A673 (cell line): ENCODE data around the gene ANO1. TPM values are rescaled to one million over a fixed set of nuclear protein-coding genes. Genes with fewer than 3 reads are reported as not detected.

Experiments
- BruUV-seq: library from RNA; stranded (reverse); fragments of 400-500 nt; replicated peaks from 2 replicates; lab custom pipeline; 2021; lab: Mats Ljungman, UMichigan
- CTCF ChIA-PET: fragments of 300-600 bp; sonication (Branson Sonifier 250); formaldehyde crosslinking; loops from one replicate; lab custom pipeline; 2022; ENCODE audit warnings: antibody characterized with exemption; lab: Charles Lee
- POLR2A ChIA-PET: fragments of 300-600 bp; sonication (Branson Sonifier 250); formaldehyde crosslinking; loops from one replicate; lab custom pipeline; 2022; ENCODE audit warnings: antibody characterized with exemption; ENCODE audit not compliant: low non-redundant PET; lab: Charles Lee
- DNase-seq: peaks from one replicate; pipeline ENCODE4 v3.0.0-alpha.2; 2015; ENCODE audit warnings: low spot score
- H3K27ac ChIP-seq: fragments of 200-600 bp; sonication (generic); 2 replicates; pipeline ENCODE4 v1.5.1; 2016; ENCODE audit warnings: mixed run types, low read depth, mild to moderate bottlenecking, mixed read lengths, antibody characterized with exemption, low read length; ENCODE audit not compliant: poor library complexity, severe bottlenecking
- H3K27me3 ChIP-seq: fragments of 200-600 bp; sonication (generic); replicated peaks from 2 replicates; pipeline ENCODE4 v1.6.1; 2017; ENCODE audit warnings: mixed run types, low read depth, mild to moderate bottlenecking, mixed read lengths, antibody characterized with exemption, low read length; ENCODE audit not compliant: insufficient read depth, poor library complexity
- H3K36me3 ChIP-seq: fragments of 200-600 bp; sonication (generic); 2 replicates; pipeline ENCODE4 v1.6.1; 2016; ENCODE audit warnings: mixed run types, mild to moderate bottlenecking, mixed read lengths, antibody characterized with exemption, low read length; ENCODE audit not compliant: insufficient read depth, poor library complexity, severe bottlenecking
- H3K4me1 ChIP-seq: fragments of 200-600 bp; sonication (generic); 2 replicates; pipeline ENCODE4 v1.6.1; 2017; ENCODE audit warnings: mixed run types, mild to moderate bottlenecking, mixed read lengths, antibody characterized with exemption, low read length; ENCODE audit not compliant: insufficient read depth, poor library complexity, severe bottlenecking
- H3K4me3 ChIP-seq: fragments of 200-600 bp; sonication (generic); 2 replicates; pipeline ENCODE4 v1.5.1; 2016; ENCODE audit warnings: low read depth, mixed run types, mild to moderate bottlenecking, mixed read lengths, low read length; ENCODE audit not compliant: poor library complexity, severe bottlenecking
- H3K9me3 ChIP-seq: fragments of 200-600 bp; sonication (generic); 2 replicates; pipeline ENCODE4 v1.6.1; 2016; ENCODE audit warnings: mixed run types, low read depth, mild to moderate bottlenecking, mixed read lengths, antibody characterized with exemption, low read length; ENCODE audit not compliant: poor library complexity, severe bottlenecking
- CTCF ChIP-seq: fragments of 300-800, 200-600 bp; sonication (generic); conservative IDR thresholded peaks from 2 replicates; pipeline ENCODE4 v1.5.1; 2017; ENCODE audit warnings: low read depth, mild to moderate bottlenecking, antibody characterized with exemption, low read length, moderate library complexity, mixed read lengths
- EZH2 ChIP-seq: fragments of 200-600 bp; sonication (generic); IDR thresholded peaks from 2 replicates; pipeline ENCODE4 v1.6.1; 2017; ENCODE audit warnings: borderline replicate concordance, low read depth, mild to moderate bottlenecking, mixed read lengths, antibody characterized with exemption, low read length; ENCODE audit not compliant: poor library complexity, severe bottlenecking
- intact Hi-C: fragments of 100-400 bp; cut with micrococcal nuclease; formaldehyde crosslinking; loops from one replicate; pipeline ENCODE4 v1.10.0; 2022; ENCODE audit not compliant: unreplicated experiment
- total RNA-seq: library from RNA; stranded (reverse); gene quantifications from 2 replicates; pipeline ENCODE4 v1.2.3, GENCODE V29; 2021

The ANO1 gene
- total RNA-seq, 1 experiment from 2014 or later = 0.90 TPM

DNA sequence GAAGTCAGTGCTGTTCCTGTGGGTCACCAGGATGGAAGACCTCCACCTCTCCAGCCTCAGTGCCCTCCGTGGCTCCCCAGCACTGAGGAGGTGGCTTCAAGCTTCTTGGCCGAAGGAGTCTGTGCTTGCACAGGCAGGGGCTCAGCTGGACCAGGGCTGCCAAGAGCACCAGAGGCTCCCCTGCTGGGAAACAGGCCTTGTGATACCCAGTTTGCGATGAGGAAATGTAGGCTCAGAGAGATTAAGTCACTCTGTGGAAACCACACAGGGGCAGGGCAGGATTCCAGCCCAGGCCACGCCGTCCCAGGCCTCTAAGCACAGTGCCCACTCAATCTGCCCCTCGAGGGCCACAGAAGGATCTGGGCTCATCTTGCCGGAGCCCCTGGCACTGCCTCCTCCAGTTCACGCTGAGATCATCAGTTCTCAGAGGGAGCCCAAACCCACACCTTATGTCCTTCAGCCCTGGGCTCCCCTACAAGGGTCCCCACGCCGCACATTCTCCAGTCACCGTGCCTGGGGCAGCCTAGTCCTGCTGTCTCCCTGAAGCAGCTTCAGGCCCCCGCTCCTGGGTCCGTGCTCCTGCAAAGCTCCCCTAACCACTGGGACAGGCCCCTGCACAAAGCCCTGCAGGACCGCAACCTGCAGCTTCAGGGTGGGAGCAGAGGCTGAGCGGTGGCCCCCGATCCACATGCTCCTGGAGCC, 21.6 kb downstream of the ANO1 start:
- H3K4me3 ChIP-seq = no peak overlapping the region
- no peak for TF ChIP-seq EZH2
- TF ChIP-seq CTCF = no peak
- H3K27me3 ChIP-seq = no peaks in the 10 kb centered on the region
- BruUV-seq = no TSS peak
- no peaks in the 10 kb centered on the region for H3K9me3 ChIP-seq
- no peaks in the 10 kb centered on the region for H3K36me3 ChIP-seq
- intact Hi-C loops = no loop called here
- ChIA-PET CTCF (no interaction called here), POLR2A (no interaction called here)
- no peak overlapping the region for H3K27ac ChIP-seq
- DNase-seq = peak; percentile 58
- peaks cover 28% of the 10 kb centered on the region for H3K4me1 ChIP-seq

- intact Hi-C loops = no loop called here
- H3K27me3 ChIP-seq = no peaks in the 10 kb centered on the region
- POLR2A ChIA-PET = no interaction called here
These were observed 22.1 kb downstream of the ANO1 start for GRCh38 chr11:70100280-70100603.

DNA sequence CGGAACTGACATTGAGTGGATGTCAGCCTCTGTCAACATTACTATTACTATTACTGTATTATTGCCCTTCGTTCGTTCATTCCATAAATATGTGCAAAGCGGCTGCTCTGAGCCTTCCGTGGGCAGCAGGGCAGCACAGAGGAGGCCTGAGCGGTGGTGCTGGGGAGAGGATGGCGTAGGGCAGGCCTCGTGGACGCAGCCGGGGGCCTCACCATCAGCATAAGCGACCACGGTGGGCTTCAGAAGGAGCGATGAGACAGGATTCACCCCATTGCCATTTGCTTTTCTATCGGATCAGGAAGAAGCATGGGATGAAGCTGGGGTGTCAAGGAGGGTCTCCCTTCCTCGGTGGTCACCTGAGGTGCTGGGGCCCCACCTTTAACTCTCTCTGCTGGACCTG, 22.7 kb downstream of the ANO1 start:
- POLR2A ChIA-PET = no interaction called here

More at GRCh38 chr11:70100280-70100603, 22.1 kb downstream of the ANO1 start:
- no peak for TF ChIP-seq CTCF
- no peak for TF ChIP-seq EZH2
- no TSS peak for BruUV-seq
- peaks cover 28% of the 10 kb centered on the region for H3K4me1 ChIP-seq
- no peaks in the 10 kb centered on the region for H3K9me3 ChIP-seq
- no peak for DNase-seq
- H3K4me3 ChIP-seq = no peak overlapping the region
- H3K27ac ChIP-seq = no peak overlapping the region
- CTCF ChIA-PET = no interaction called here
- H3K36me3 ChIP-seq = no peaks in the 10 kb centered on the region

More for the DNA sequence above, 22.7 kb downstream of the ANO1 start:
- Histone ChIP-seq H3K27me3 (no peaks in the 10 kb centered on the region), H3K4me1 (peaks cover 28% of the 10 kb centered on the region), H3K9me3 (no peaks in the 10 kb centered on the region), H3K36me3 (no peaks in the 10 kb centered on the region), H3K4me3 (no peak overlapping the region), H3K27ac (no peak overlapping the region)
- CTCF ChIA-PET = no interaction called here
- BruUV-seq = no TSS peak
- intact Hi-C loops = no loop called here
- no peak for TF ChIP-seq EZH2
- TF ChIP-seq CTCF = no peak
- no peak for DNase-seq
